Measurements from ENCODE around the gene PKP3.
"Not testable (repeated sequence)": the region's sequence is repeated elsewhere in the genome, so short reads cannot be mapped to it uniquely, and the experiment has no call there.

Gene PKP3

DNA sequence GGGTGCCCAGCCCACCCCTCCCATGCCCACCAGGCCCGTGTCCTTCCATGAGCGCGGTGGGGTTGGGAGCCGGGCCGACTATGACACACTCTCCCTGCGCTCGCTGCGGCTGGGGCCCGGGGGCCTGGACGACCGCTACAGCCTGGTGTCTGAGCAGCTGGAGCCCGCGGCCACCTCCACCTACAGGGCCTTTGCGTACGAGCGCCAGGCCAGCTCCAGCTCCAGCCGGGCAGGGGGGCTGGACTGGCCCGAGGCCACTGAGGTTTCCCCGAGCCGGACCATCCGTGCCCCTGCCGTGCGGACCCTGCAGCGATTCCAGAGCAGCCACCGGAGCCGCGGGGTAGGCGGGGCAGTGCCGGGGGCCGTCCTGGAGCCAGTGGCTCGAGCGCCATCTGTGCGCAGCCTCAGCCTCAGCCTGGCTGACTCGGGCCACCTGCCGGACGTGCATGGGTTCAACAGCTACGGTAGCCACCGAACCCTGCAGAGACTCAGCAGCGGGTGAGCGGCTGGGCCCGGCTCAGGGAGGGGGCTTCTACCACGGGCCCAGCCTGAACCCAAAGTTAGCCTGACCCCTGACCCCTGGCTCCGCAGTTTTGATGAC is 3.0 kb downstream of the PKP3 start:
- peak; percentile 73 for DNase-seq

DNA sequence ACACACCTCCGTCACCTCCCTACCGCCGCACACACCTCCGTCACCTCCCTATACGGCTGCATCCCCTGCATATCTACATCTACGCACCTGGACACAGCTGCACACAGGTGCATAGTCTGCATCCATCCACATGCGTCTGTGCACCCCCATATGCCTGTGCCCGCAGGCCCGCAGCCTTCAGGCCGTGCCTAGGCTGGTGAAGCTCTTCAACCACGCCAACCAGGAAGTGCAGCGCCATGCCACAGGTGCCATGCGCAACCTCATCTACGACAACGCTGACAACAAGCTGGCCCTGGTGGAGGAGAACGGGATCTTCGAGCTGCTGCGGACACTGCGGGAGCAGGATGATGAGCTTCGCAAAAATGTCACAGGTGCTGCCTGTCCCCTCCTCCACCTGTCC is 4.8 kb downstream of the PKP3 start:
- DNase-seq = no peak

DNA sequence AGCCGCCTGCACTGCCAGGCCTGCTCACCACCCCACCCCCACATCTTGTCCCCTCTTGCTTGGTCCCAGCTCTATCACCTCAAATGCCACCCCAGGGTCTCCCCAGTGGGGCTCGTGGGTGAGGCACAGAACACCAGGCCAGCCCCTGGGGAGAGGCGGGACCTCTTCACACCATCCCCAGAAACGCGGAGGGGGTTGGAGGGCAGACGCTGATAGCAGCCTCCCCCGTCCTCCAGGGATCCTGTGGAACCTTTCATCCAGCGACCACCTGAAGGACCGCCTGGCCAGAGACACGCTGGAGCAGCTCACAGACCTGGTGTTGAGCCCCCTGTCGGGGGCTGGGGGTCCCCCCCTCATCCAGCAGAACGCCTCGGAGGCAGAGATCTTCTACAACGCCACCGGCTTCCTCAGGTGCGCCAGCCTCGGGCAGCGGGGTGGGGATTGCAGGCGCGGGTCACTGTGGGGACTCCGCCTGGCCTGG is 5.8 kb downstream of the PKP3 start:
- DNase-seq = no peak

DNA sequence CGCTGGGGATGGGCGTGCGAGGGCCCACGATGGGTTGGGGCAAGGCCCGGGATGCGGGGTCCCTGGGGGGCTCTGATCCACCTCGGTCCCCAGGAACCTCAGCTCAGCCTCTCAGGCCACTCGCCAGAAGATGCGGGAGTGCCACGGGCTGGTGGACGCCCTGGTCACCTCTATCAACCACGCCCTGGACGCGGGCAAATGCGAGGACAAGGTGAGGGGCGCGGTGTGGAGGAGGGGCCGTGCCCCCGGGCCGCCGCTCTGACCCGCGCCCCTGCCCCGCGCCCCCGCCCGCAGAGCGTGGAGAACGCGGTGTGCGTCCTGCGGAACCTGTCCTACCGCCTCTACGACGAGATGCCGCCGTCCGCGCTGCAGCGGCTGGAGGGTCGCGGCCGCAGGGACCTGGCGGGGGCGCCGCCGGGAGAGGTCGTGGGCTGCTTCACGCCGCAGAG is 6.3 kb downstream of the PKP3 start:
- DNase-seq = no peak

DNA sequence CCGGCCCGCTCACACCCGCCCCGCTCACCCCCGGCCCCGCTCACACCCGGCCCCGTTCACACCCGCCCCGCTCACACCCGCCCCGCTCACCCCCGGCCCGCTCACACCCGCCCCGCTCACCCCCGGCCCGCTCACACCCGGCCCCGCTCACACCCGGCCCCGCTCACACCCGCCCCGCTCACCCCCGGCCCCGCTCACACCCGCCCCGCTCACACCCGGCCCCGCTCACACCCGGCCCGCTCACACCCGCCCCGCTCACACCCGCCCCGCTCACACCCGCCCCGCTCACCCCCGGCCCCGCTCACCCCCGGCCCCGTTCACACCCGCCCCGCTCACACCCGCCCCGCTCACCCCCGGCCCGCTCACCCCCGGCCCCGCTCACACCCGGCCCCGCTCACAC is 7.2 kb downstream of the PKP3 start:
- not testable (repeated sequence) for DNase-seq

DNA sequence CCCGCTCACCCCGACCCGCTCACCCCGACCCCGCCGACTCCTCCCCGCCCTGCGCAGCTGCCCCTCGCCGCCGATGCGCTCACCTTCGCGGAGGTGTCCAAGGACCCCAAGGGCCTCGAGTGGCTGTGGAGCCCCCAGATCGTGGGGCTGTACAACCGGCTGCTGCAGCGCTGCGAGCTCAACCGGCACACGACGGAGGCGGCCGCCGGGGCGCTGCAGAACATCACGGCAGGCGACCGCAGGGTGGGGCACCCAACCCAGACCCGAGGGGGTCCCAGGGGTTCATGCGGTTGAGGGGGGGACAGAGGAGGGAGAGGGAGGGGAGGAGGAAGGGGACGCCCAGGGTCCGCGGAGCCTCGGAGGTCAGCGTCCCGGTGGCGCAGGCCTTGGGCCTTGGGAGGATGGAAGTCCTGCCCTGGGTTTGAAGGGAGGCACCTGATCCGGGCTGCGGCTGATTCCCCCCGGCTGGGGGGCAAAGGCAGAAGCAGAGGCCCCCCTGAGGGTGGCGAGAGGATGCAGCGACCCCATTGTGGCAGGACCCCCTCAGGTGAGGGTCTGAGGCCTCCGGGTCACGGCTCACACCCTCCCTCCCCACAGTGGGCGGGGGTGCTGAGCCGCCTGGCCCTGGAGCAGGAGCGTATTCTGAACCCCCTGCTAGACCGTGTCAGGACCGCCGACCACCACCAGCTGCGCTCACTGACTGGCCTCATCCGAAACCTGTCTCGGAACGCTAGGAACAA is 9.2 kb downstream of the PKP3 start:
- DNase-seq = no peak

DNA sequence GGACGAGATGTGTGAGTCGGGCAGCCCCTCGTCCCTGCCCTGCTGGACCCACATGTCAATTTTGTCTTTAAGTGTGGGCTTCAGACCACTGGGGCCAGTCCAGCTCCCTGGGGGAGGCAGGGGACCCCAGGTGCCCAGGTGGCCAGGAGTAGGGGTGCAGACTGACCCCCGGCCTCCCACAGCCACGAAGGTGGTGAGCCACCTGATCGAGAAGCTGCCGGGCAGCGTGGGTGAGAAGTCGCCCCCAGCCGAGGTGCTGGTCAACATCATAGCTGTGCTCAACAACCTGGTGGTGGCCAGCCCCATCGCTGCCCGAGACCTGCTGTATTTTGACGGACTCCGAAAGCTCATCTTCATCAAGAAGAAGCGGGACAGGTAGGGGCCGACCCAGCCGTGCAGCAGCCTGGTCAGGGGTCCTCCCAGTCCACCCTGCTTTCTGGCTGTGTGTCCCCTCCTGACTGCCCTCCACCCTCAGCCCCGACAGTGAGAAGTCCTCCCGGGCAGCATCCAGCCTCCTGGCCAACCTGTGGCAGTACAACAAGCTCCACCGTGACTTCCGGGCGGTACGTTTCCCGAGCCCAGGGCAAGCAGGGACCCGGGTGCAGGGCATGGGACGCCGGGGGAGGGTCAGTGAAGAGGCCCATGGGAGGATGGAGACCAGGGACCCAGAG is 9.9 kb downstream of the PKP3 start:
- no peak for DNase-seq

DNA sequence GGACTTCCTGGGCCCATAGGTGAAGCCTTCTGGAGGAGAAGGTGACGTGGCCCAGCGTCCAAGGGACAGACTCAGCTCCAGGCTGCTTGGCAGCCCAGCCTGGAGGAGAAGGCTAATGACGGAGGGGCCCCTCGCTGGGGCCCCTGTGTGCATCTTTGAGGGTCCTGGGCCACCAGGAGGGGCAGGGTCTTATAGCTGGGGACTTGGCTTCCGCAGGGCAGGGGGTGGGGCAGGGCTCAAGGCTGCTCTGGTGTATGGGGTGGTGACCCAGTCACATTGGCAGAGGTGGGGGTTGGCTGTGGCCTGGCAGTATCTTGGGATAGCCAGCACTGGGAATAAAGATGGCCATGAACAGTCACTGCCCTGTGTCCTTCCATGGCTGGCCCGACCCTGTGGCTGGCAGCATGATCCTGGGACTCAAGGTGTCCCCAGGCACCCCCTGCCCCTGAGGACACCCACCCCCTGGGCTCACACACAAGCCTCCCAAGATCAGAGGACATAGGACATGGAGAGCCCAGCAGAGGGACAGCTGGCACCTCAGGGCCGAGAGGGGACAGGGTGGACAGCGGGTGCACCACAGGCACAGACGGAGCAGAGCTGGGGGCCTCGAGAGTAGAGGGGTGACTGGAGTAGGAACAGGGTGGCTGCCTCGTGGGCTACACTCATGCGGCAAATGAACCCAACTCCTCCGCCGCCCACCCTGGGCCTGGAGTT is 10.7 kb downstream of the PKP3 start:
- DNase-seq = no peak

DNA sequence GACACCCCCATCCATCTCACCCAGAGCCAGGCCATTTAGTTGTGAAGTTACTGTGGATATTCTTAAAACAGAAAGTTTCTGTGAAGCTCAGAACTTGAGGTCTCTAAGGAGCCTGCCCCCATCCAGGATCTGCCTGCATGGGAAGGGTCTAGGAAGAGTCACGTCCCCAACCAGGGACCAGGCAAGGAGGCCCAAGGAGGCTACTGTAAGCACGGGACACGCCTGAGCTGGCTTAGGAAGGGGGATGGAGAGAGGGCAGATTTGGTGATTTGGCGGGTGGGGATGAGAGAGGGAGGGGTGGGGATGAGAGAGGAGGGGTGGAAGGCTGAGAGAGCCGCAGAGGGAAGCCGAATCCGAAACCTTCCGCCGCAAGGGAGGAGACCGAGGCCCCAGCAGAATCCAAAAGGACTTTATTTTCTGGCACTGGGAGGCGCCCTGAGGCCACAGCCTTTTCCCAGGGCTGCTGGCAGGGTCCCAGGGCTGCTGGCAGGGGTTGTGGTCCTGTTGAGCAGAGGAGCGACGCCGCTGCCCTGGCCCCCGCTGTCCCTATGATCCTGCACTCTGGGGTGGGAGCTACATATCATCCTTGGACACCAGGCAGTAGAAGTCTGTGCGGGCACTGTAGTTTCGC is 11.4 kb downstream of the PKP3 start:
- DNase-seq = no peak

DNA sequence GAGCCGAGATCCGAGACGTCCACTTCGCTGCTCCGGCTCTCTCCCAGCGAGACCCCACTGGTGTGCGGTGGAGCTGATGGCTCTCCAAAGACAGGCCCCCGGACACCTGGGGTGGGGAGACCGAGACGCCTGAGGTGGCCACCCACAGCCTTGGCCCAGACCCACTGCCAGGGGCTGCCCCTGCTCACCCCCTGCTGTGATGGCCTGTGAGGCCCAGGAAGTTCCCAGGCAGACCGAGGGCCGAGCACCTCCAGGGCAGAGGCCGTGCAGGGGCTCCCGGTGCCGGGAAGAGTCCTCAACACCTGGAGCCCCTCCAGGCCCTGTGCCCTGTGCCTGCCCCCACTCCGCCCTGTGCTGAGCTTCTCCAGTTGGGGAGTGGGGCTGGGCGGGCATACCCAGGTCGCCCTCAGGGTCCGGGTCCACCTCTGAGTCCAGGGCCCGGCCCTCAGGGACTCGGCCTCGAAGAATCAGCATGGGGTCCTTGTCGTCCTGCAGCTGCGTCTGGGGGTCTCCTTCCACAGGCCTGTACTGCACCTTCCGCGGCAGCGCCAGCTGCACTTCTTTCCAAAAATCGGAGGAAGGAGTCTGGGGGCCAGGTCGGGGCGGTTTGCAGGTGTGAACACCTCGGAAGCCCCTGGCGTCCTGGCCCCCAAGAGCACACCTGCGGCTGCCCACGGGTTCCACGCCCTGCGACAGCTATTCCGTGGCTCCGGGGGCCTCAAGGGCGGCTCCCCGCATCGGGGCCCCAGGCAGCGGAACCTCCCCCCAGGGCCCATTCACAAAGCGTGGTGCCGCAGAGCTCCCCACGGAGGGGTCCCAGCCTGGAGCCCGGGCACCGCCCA is 12.2 kb downstream of the PKP3 start:
- no peak for DNase-seq

DNA sequence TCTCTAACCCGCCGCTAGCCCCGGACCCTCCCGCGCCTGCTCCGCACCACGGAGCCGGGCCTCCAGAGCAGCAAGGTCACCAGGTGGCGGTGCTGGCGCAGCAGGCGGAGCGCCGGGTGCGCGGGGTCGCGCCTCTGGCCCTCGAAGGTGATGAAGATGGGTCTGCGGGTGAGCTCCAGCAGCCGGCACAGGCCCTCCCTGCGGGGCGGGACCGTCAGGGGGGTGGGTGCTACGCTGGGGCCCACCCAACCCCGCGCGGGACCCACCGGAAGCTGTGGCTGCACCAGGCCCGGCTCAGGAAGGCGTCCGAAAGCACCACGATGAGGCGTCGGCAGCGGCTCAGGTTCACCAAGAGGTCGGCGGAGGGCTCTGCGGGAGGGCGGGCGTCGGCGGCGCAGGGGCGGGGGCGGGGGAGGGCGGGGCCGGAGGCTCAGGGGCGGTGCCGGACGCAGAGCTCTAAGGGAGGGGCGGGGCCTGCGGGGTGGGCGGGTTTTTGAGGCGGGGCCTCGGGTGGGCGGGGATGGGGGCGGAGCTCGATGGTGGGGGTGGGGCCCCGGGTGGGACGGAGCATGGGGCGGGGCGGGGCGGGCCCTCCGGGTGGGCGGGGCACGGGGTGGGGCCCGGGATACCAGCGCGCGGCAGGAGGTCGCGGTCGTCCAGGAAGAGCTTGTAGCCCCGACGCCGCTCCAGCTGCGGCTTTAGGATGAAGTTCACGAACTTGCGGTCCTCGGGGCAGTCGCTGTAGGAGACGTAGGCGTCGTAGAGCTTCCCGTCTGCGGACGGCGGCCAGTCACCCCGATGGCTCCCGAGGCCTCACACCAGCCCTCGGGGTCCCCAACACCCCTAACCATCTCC is 13.0 kb downstream of the PKP3 start:
- DNase-seq = peak; percentile 80

DNA sequence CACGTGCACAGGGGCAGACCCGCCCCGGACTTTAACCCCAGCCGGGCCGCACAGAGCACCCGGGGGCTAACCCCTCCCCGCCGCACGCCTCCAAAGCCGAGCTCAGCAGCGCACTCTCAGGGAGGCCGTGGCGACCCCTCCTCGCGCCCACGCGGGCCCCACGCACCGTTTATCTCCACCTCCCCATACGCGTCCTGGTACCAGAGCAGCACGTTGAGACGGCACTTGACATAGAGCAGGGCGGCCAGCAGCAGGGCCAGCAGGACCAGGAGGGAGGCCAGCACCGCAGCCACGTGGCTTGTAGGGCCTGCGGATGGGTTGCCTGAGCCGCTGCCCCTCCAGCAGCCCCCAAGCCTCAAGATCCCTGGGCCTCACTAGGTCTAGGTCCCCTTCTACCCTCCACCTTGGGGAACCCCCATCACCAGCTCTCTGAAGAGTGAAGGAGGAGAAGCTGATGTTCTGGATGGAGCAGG is 13.7 kb downstream of the PKP3 start:
- no peak for DNase-seq

DNA sequence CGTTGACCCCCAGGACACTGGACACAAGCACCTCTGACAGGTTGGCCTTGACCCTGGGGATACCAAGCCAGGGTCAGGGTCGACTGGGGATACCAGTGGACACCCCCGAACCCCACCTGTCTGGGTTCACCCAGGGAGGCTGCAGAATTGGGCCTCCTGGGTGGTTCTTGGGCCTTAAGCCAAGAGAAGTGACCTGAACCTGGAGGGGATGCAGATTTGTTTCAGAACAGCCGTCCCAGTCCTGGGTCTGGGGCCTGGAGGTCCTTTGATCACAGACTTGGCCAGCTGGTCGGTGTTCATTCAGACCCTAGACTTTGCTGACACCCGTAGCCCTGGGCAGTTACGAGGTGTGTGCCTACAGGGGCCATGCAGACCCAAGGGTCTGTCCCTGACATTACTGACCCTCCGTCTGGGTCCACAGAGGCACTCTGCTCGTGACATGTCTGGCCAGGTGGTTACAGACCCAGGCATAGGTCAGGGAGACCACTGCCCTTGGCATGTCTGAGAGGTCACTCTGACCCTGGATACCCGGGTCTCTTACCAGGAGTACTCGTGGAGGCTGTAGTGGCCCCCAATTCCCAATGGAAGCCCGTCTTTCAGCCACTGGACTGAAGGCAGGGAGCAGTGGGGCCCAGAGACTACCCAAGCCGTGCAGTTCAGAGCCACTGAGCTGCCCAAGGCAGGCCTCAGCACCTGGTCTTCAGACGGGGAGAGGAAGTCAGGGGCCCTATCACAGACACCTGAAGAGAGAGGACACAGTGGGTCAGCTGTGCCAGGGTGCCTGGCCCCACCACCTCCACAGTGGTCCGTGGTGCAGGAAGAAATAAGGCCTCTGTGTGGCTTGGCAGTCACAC is 14.4 kb downstream of the PKP3 start:
- no peak for DNase-seq

DNA sequence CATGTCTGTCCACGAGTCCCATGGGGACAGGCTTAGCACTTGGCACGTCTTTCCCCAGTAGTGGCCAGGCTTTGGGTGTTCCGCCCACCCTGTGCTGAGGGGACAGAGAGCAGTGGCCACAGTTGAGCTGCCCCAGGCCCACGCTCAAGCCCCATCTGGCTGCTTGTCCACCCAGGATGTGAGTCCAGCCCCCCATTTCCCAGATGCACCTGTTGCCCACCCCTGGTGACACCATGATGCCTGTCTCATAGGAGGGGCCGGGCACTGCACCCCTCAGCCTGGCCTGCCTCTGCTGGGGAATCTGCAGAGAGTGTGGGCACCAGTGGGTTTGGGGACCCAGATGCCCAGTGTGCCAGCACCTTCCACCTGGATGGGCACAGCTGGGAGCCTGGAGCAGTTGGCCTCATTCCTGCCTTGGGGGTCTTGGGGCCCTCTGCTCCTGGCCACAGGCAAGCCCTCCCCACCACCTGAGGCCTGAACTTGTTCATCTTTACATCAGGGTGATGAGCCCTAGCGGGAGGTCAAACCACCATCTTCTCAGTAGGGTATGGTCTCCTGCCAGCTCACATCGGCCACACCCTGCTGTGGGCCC is 15.1 kb downstream of the PKP3 start:
- no peak for DNase-seq

DNA sequence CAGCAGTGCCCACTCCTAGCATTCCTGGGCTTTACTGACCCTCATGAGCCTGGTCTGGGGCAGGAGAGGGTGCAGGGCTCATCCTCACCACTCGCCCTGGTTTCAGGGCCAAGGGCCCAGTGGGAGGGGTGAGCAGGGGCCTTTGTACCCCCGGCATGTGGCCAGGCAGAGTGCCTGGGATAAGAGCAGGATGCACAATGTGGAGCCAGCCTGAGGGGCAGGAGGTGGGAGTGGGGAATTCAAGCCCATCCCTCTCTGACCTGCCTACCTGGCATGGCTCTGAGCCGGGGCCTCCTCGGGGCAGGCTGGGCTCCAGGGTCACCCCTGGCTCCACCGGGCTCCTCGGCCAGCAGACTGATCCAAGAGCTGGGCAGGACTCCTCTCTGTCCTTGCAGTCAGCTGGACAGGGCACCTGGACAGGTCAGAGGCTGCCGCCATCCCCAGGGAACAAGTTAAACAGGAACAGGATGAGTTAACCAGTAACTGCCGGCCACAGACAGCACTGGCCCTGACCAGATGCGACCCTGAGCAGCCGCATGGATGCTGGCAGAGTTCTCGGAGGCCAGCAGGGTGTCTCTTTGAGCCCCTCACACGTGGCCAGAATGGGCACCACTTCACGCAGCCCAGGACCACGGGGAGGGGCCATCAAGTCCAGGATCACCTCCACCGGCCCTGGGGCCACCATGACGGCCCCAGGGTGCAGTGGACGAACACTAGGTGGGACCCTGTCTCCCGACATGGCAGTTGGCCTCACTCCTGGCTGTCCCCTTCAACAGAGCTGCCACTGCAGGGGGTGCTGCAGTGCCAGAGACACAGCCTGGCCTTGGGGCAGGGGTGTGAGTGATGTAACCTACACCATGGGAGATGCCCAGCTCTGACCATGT is 15.8 kb downstream of the PKP3 start:
- no peak for DNase-seq

DNA sequence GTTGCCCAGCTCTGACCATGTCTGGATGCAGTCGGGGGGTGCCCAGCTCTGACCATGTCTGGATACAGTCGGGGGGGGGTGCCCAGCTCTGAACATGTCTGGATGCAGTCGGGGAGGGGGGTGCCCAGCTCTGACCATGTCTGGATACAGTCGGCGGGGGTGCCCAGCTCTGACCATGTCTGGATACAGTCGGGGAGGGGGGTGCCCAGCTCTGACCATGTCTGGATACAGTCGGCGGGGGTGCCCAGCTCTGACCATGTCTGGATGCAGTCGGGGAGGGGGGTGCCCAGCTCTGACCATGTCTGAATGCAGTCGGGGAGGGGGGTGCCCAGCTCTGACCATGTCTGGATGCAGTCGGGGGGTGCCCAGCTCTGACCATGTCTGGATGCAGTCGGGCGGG is 16.7 kb downstream of the PKP3 start:
- not testable (repeated sequence) for DNase-seq

DNA sequence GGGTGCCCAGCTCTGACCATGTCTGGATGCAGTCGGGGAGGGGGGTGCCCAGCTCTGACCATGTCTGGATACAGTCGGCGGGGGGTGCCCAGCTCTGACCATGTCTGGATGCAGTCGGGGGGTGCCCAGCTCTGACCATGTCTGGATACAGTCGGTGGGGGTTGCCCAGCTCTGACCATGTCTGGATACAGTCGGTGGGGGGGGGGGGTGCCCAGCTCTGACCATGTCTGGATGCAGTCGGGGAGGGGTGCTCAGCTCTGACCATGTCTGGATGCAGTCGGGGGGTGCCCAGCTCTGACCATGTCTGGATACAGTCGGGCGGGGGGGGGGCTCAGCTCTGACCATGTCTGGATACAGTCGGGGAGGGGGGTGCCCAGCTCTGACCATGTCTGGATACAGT is 17.5 kb downstream of the PKP3 start:
- DNase-seq = not testable (repeated sequence)

DNA sequence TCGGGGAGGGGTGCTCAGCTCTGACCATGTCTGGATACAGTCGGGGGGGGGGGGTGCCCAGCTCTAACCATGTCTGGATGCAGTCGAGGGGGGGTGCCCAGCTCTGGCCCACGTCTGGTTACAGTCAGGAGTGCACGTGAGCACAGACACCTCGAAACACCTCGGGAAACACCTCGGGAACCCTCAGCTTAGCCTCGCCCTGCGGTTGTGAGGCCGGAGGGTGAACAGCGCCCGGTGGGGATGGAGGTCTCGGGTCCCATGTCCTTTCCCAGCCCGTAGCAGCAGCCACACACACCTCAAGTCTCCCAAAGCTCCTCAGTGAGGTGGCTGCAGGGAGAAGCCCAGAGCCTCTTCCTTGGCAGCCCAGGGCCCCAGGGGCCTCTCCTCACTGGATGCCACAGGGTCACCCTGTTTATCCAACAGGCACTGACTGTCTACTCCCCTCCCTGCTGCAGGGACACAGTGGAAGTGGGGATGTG is 18.7 kb downstream of the PKP3 start:
- DNase-seq = no peak

Data from right forelimb (tissue), 1 donor.